GM21381 (cell line): ENCODE measurements around the gene GRM4.

ENCODE experiments used
- ATAC-seq: cut with Tn5 transposase; IDR thresholded peaks from one replicate; pipeline ENCODE4 v1.9.1; 2021; ENCODE audit warnings: mild to moderate bottlenecking, moderate library complexity; ENCODE audit not compliant: unreplicated experiment

GRM4 gene

DNA sequence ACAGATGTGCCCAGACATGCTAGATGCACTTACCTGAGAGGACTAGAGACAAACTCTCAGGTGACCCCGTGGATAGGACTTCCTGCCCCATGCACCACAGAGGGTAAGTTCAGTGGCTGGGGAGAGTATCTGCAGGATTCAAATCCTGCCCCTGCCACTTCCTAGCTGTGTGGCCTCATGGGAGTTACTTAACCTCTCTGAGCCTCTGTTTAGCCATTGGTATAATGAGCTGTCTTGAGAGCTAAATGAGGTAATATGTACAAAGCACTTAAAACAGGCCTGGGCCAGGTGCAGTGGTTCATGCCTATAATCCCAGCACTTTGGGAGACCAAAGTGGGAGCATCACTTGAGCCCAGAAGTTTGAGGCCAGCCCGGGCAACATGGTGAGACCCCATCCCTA, 59.3 kb downstream of the GRM4 start:
- ATAC-seq: no peak

DNA sequence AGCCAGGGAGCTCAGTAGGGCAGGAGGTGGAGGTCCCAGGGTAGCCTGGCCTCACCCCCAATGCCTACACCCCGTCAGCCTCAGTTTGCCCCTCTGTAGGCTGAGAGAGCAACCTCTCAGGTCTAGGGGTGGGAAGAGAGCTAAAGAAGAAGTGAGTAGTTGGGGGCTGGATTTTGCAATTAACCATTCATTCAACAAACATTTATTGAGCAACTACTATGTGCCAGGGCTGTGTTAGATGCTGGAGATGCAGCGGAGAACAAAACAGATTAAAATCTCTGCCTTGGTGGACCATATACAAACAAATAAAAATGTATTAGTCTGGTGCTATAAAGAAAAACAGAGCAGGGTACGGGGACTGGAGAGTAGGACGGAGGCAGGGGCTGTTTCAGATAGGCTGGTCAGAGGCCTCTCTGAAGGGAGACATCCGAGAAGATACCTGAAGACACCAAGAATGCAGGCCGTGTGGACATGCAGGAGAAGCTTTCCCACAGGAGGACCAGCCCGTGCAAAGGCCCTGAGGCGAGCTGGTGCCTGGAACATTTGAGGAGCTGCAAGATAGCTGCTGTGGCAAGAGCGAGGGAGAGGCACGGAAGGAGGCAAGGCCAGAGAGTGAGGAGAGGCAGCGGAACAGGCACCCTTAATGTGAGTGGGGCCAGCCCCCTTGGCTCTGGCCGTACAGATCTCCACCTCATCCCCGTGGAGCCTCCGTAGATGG, 60.3 kb downstream of the GRM4 start:
- ATAC-seq: no peak

DNA sequence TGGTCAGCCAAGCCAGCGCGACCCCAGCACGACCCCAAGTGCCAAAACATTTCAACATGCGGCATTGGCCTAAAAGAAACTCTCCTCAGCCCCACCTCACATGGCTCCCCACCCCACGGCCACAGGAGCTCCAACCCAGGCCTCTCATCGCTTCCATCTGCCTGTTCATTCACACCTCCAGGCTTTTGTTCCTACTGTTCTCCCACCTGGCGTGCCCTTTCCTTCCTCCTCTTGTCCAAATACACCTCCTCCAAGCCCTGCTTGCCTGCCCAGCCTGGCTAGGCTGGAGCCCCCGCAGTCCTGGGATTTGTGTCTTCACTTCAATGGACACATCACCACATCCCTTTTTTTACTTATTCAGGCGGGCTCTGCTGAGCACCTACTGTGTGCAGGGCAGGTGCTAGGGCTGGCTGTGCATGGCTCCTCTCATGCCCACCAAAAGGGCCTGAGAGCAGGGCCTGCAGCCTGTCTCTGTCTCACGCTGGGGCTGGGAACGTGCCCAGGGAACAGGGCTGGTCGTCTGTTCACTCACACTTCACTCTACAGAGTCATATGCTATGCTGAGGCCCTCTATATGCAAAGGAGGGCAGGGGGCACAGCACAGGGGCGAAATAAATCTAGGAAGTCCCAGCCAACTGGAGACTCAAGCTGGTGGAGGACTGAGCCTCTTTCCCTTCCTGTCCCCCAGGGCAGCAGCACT, 61.1 kb downstream of the GRM4 start:
- no peak for ATAC-seq

DNA sequence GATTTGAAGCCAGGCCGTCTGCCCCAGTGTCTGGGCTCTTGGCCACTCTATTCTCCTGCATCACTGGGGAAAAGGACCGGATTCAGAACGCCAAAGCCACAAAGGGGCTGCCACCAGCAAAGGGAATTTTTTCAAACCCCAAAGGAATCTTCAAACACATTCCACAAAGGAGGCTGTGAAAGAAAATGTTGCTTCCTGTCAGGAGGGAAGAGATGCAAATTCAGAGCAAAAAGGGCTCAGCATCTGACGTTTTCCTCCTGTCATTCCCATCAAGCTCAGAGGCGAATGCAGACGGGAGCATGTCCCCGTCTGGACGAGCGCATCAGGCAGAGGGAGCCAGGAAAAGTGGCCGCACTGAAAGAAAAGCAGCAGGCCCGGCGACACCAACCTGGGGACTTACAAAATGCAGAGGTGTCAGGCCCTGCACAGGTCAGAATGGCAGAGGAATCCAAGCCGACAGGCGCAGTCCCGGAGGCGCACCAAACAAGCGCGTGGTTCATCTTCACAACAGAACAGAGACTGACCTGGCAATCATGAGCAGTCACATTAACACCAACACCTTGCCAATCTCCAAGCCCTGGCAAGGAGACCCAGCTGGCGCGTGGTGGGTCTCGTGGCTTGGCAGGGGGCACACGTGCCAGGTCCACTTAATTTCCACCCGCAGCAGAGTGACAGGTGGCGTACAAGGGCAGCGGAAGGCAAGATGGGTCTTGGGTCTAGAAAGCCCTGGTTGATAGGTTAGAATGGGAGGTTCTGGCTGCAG, 62.8 kb downstream of the GRM4 start:
- ATAC-seq: no peak

DNA sequence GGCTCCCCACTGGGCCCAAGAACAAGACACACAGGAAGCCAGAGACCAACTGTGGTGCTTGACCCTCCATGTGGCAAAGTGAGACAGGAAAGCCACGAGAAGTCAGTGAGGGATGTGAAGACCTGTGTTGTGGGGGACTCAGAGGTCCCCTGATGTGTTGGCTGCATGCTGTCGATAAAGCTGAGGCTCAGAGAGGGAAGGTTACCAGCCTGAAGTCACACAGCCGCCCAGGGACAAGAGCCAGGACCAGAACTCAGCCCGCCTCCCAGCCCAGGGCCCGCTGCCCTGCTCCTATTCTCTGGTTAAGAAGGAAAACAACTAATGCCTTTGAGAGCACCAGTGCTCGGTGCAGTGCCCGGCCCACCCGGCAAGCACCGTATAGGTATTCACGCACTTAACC, 63.5 kb downstream of the GRM4 start:
- ATAC-seq: no peak

DNA sequence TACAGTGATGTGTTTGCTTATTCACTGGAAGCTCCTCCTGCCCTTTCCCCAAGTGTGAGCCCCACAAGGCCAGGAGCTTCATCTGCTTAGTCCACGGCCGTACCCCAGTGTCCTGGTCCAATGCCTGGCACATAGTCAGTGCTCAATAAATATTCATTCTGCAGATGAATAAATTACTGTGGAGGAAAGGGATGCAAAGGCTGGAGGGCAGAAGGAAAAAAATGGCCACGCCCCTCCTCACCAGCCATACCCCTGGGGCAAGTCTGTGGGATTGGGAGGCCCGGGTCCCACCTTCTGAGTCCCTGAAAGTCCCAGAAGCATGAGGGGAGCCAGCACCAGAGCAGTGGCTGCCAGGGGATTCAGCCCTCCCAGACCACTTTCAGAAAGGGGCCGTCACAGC, 65.5 kb downstream of the GRM4 start:
- ATAC-seq: no peak

DNA sequence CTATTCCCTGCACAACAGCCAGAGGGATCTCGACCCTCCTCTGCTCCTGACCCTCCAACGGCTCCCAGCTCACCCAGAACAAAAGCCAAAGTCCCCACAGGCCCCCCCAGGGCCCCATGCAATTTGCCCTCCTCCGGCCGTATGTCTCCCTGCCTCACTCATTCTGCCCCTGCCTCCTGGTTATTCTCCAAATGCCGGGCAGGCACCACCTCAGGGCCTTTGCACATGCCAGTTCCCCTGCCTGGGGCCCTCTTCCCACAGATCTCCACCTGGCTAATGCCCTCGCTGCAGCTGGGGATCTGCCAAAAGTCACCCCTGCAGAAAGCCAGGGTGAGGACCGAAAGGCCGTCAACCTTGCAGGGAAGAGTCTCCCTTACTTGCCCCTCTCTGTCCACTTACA, 66.0 kb downstream of the GRM4 start:
- ATAC-seq: no peak

DNA sequence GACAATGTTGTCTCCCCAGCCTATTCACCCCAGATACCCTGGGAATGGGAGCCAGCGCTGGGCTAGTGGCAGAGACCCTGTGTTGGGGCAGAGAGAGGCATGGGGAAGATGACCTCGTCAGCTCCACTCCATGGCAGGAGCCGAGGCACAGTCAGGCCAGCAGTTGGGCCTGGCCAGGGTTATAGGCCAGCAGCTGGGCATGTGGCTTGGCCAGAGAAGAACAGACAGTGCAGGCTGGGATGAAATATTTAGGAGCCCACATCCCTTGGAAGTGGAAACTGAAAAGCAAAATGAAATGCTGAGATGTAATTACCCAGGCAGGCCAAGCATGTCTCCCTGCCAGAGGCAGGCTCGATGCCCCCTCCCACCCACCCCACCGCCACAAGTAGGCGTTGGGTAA, 70.0 kb downstream of the GRM4 start:
- no peak for ATAC-seq

DNA sequence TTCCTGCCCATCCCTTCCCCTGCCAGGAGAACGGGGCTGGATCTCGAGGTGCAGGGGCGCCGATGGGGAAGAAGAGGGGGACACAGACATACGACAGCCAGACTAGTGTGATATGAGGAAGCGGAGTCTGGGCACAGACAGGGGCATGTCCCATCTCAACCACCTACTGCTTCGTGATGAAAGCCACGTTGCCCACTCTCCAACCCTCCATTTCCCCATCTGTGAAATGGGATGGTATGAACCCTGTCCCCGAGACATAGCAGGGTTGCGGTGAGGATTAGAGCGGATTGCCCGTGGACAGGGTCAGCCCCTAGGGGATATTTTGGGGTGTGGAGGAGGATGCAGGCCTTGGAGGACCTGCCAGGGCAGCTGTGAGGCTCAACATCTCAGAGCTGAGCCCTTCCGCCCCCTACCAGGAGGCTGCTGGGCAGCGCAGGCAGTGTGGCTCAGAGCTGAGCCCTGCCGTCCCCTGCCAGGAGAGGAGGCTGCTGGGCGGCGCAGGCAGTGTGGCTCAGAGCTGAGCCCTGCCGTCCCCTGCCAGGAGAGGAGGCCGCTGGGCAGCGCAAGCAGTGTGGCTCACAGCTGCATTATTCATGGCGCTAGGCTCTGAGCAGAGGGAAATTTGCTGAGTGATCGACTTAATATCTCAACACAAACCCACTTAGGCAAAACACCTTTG, 71.7 kb downstream of the GRM4 start:
- ATAC-seq: no peak

DNA sequence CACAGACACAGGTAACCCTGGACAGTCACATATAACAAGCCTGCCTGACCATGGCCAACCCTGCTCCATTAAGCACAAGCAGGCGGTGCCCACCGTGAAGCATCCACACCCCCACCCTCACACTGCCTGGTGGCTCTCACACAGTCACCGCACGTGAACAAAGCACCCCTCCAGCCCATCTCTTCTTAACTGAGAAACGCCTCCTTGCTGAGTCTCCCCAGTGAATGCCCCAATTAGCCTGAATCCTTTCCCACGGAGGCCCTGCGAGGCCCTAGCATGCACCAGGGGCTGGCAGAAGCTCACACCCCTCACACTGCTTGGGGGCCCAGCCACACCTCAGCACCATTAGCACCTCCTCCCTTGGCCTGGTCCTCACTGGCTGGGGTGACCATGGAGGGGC, 72.3 kb downstream of the GRM4 start:
- no peak for ATAC-seq

DNA sequence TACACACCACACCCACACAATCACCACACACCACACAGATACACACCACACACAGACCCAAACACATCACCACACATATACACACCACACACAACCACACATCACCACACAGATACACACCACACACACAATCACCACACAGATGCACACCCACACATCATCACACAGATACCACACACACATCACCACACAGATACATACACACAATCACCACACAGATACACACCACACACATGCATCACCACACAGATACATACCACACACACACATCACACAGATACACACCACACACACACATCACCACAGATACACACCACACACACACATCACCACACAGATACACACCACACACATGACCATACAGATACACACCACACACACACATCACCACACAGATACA, 73.2 kb downstream of the GRM4 start:
- ATAC-seq: no peak

DNA sequence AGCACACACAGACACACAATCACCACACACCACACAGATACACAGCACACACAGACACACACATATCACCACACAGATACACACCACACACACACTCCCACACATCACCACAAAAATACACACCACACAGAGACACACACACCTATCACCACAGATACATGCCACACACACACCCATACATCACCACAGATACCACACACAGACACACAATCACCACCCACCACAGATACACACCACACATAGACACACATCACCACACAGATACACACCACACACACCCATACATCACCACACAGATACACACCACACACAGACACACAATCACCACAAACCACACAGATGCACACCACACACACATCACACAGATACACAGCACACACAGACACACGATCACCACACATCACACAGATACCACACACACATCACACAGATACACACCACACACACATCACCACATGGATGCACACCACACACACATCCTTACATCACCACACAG, 74.0 kb downstream of the GRM4 start:
- ATAC-seq: no peak

DNA sequence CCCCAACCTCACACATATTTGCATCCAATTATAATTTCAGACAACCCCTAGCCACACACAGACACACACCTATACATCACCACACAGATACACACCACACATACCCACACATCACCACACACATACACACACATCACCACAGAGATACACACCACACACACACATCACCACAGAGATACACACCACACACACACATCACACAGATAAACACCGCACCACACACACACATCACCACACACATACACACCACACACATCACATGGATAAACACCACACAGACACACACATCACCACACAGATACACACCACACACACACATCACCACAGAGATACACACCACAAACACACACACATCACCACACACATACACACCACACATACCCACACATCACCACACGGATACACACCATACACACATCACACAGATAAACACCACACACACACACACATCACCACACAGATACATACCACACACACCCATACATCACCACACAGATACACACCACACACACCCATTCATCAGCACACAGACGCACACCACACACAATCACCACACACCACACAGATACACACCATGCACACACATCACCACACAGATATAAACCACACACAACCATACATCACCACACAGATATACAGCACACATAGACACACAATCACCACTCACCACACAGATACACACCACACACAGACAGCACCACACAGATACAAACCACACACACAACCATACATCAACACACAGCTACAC, 74.6 kb downstream of the GRM4 start:
- ATAC-seq: no peak

DNA sequence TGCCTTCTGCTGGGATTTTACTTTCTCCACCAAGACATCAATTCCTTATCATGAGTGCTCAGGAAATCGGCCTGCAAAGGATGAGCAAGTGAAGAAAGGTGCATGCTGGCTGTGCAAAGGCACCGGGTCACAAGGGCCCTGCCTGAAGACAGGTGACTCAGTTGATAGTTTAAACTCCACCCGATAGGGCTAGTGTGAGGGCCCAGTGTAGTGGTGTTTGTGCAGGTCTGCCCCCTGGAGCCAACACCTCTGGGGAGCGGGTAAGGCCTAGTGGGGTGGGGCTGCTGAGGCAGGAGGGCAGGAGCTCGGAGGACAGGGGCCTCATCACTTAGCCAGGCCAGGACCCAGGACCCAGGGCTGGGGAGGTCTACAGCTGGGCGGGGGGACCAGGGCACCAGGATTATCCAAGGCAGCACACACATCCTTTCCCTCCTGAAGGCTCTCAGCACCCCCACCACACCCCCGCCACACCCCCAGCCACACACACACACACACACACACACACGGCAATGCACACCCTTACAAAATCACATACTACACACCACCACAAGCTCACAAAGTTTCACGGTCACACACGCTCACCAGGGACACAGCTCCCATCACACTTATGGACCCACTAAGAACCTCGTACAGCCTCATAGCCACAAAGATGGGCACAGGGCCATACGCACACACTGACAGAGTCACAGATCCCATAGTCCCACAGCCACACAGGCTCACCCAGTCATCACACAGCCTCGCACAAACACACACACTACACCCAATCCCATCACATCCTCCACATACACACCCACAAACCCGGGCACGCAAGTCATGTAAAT, 75.4 kb downstream of the GRM4 start:
- no peak for ATAC-seq

DNA sequence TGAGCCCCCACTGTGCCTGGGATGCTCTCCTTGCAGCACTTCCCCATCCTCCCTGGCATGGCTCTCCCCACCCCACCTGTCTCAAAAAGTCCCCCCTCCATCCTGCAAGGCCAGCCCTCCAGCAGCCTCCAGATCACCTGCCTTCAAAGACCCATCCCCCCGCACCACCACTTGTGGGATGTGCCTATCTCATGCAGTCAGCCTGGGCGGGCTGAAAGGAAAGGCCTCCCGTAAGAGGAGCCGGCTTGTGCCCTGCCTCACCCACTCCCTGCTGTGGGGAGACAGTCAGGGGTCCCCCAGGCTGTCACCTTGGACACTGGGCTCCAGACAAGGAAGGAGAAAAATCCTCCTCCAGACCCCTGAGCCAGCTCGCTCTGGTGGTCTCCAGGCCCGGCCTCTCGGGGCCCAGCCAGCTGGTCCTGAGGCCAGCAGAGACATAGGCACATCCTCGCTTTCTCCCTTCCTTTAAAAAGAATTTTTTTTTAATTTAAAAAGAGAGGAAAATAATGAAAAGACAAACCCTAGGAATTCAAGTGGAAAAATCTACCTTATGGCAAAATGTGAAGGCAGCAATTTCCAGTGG, 77.3 kb downstream of the GRM4 start:
- no peak for ATAC-seq

DNA sequence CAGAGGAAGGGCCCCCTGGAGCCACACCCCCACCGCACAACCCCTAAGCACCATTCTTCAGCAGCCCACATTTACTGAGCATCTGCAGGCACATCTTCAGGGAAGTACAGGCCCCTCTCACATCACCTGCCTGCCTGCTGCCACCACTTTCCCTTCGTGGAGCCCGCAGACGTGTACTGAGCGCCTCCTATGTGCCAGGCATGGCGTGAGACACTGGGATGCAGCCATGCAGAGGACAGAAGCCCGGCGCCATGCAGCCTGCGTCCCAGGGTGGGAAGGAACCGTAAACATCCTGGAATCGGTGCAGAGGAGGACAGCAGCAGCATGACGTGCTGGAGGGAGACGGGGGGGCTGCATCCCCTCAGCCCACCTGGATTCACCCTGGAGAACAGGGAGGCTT, 78.1 kb downstream of the GRM4 start:
- ATAC-seq: no peak

DNA sequence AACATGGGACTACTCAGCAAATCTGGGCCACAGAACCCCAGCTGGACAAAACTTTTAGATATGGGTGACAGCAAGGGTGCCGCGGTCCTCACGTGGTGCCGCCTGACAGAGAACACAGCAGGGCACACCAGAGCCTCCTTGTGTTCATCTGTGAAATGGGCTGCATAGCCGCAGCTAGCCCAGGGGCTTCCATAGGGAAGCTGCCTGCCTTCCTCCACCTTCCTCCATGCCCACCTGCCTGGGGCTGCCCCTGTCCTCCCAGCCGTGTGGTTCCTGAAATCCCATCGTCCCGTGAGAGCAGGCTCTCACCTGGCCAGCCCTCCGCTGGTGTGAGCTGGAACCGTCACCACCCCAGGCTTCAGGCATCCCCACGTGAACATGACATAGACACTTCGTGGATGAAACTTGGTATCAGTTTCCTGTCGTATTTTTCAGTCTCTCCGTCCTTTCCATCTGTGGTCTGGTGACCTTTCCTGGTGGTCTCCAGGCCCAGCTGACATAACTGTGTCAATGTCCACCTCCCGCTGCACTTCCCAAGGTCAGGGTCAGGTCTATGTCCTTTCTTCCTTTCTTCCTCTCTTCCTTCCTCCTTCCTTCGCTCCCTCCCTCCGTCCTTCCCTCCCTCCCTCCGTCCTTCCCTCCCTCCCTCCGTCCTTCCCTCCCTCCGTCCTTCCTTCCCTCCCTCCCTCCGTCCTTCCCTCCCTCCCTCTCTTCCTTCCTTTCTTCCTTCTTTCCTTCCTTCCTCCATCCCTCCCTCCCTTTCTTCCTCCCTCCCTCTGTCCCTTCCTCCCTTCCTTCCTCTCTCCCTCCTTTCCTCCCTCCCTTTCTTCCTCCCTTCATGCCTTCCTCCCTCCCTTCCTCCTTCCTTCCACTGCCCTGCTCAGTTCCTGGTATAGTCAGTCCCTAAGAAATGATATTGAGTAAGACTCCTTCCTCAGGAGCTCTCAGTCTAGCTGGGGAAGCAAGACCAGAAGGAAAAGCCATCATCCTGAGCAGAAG, 78.8 kb downstream of the GRM4 start:
- ATAC-seq: no peak

DNA sequence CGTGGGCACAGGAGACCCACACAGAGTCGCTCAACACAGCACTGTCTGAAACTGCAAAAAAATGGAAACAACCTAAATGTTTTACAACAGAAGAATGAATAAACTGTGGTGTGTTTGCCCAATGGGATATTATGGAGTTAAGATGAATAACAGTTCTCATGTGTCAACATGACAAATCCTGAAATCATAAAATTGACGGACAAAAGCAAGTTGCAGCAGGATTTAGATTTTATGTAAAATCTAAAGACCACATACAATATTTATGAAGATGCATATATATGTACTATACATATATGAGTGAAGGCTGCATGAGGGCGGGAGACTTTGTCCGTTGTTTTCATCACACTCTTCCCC, 79.7 kb downstream of the GRM4 start:
- no peak for ATAC-seq
